HepG2 (cell line): ENCODE results near the gene ARID3C. TPM values are rescaled to one million over a fixed set of nuclear protein-coding genes. Genes with fewer than 3 reads are reported as not detected.

Source experiments
- CC2D1A ChIP-seq: sonication (generic); formaldehyde crosslinking; IDR thresholded peaks from 2 replicates; pipeline ENCODE4 v1.8.1; 2023; ENCODE audit warnings: mild to moderate bottlenecking, missing genetic modification reagents
- ETV5 ChIP-seq: IDR thresholded peaks from 2 replicates; pipeline ENCODE4 v1.6.1; 2018; ENCODE audit warnings: missing biosample characterization, missing genetic modification reagents, inconsistent platforms, borderline replicate concordance
- HNRNPL ChIP-seq: fragments of 200-400 bp; formaldehyde crosslinking; IDR thresholded peaks from 2 replicates; pipeline ENCODE4 v1.6.1; 2017; ENCODE audit warnings: mild to moderate bottlenecking, low read depth, low read length
- KLF9 ChIP-seq: IDR thresholded peaks from 2 replicates; pipeline ENCODE4 v1.6.1; 2016; ENCODE audit warnings: low read depth
- MXI1 ChIP-seq: IDR thresholded peaks from 3 replicates; pipeline ENCODE4 v1.6.1; 2012; ENCODE audit warnings: low read depth, low read length, inconsistent platforms, borderline replicate concordance
- NCOA5 ChIP-seq: sonication (generic); formaldehyde crosslinking; IDR thresholded peaks from 2 replicates; pipeline ENCODE4 v1.4.0; 2020; ENCODE audit warnings: missing genetic modification reagents
- NR2F2 ChIP-seq: IDR thresholded peaks from 2 replicates; pipeline ENCODE4 v1.6.1; 2012; ENCODE audit warnings: low read depth, inconsistent platforms, borderline replicate concordance
- PLSCR1 ChIP-seq: sonication (generic); formaldehyde crosslinking; IDR thresholded peaks from 2 replicates; pipeline ENCODE4 v1.5.0; 2020; ENCODE audit warnings: missing genetic modification reagents, mild to moderate bottlenecking, borderline replicate concordance
- RAD21 ChIP-seq: fragments of 450-650 bp; formaldehyde crosslinking; IDR thresholded peaks from 2 replicates; pipeline ENCODE4 v1.5.0; 2020; ENCODE audit warnings: mild to moderate bottlenecking
- RBAK ChIP-seq: sonication (generic); formaldehyde crosslinking; IDR thresholded peaks from 2 replicates; pipeline ENCODE4 v1.5.1; 2020; ENCODE audit warnings: mild to moderate bottlenecking, missing genetic modification reagents
- RFX5 ChIP-seq: IDR thresholded peaks from 2 replicates; pipeline ENCODE4 v1.6.1; 2011; ENCODE audit warnings: low read depth, low read length, improper control_type of control experiment
- SNAI1 ChIP-seq: sonication (generic); formaldehyde crosslinking; IDR thresholded peaks from 2 replicates; pipeline ENCODE4 v1.5.0; 2020; ENCODE audit warnings: mild to moderate bottlenecking, missing genetic modification reagents, borderline replicate concordance
- SRY ChIP-seq: sonication (generic); formaldehyde crosslinking; IDR thresholded peaks from 2 replicates; pipeline ENCODE4 v1.8.0; 2022; ENCODE audit warnings: mild to moderate bottlenecking, missing genetic modification reagents
- STAG1 ChIP-seq: sonication (generic); formaldehyde crosslinking; IDR thresholded peaks from 2 replicates; pipeline ENCODE4 v1.4.0; 2020; ENCODE audit warnings: missing genetic modification reagents
- TBP ChIP-seq: sonication (generic); formaldehyde crosslinking; IDR thresholded peaks from 2 replicates; pipeline ENCODE4 v1.5.0; 2020; ENCODE audit warnings: missing genetic modification reagents
- XRCC5 ChIP-seq: fragments of 200-400 bp; formaldehyde crosslinking; optimal IDR thresholded peaks from 2 replicates; pipeline ENCODE3; 2017; ENCODE audit warnings: mild to moderate bottlenecking, low read length
- ZFP37 ChIP-seq: sonication (generic); formaldehyde crosslinking; IDR thresholded peaks from 2 replicates; pipeline ENCODE4 v1.4.0; 2020; ENCODE audit warnings: missing genetic modification reagents, borderline replicate concordance
- ZNF180 ChIP-seq: sonication (generic); formaldehyde crosslinking; IDR thresholded peaks from 2 replicates; pipeline ENCODE4 v1.4.0; 2020; ENCODE audit warnings: low read depth, missing genetic modification reagents, borderline replicate concordance
- ZNF619 ChIP-seq: sonication (generic); formaldehyde crosslinking; IDR thresholded peaks from 2 replicates; pipeline ENCODE4 v1.4.0; 2020; ENCODE audit warnings: mild to moderate bottlenecking, missing genetic modification reagents
- ZNF737 ChIP-seq: sonication (generic); formaldehyde crosslinking; IDR thresholded peaks from 2 replicates; pipeline ENCODE4 v1.5.0; 2020; ENCODE audit warnings: missing genetic modification reagents, mild to moderate bottlenecking, borderline replicate concordance
- polyA plus RNA-seq, 8 experiments: library from polyadenylated mRNA; depleted of rRNA in 3 of 8; stranded (reverse) in 7 of 8; unstranded in 1 of 8; fragments of >200 nt; fragmentation: Illumina TruSeq in 4 of 8; extraction: Trizol in 4 of 8; gene quantifications; 2 replicates each; pipeline versions ENCODE4 v1.2.1 to v1.2.3, GENCODE V29; 2011 to 2016; ENCODE audit warnings: low read depth in 4 of 8, missing spikeins in 1 of 8, mixed read lengths in 1 of 8; ENCODE audit not compliant: insufficient read depth in 1 of 8
- total RNA-seq, 5 experiments: library from RNA; depleted of rRNA; stranded (reverse); fragments of >200 nt; fragmentation: Illumina TruSeq; extraction: Trizol; gene quantifications; 2 replicates each; pipeline ENCODE4 v1.2.3, GENCODE V29; 2016; ENCODE audit warnings: low read depth in 1 of 5
- TF ChIP-seq, protein P1 (sequence below): IDR thresholded peaks from 2 replicates; pipeline ENCODE4 v1.6.1; 2012; ENCODE audit warnings: low read depth, low read length, improper control_type of control experiment
- TF ChIP-seq, protein P2 (sequence below): sonication (generic); formaldehyde crosslinking; IDR thresholded peaks from 2 replicates; pipeline ENCODE4 v1.4.0; 2020; ENCODE audit warnings: missing genetic modification reagents
- TF ChIP-seq, protein P3 (sequence below), 2 experiments: sonication (generic) in 1 of 2; formaldehyde crosslinking in 1 of 2; IDR thresholded peaks; 2 replicates each; pipeline versions ENCODE4 v1.4.0 to v1.6.1; 2018 to 2020; ENCODE audit warnings: missing genetic modification reagents in 2 of 2, borderline replicate concordance in 1 of 2, low read depth in 1 of 2, mild to moderate bottlenecking in 1 of 2, missing biosample characterization in 1 of 2

Gene ARID3C
- total and polyA plus RNA-seq, 2 of the 13 experiments (the other 11 are each of a cell fraction or from before 2014, with no cell fraction given) = not detected

DNA sequence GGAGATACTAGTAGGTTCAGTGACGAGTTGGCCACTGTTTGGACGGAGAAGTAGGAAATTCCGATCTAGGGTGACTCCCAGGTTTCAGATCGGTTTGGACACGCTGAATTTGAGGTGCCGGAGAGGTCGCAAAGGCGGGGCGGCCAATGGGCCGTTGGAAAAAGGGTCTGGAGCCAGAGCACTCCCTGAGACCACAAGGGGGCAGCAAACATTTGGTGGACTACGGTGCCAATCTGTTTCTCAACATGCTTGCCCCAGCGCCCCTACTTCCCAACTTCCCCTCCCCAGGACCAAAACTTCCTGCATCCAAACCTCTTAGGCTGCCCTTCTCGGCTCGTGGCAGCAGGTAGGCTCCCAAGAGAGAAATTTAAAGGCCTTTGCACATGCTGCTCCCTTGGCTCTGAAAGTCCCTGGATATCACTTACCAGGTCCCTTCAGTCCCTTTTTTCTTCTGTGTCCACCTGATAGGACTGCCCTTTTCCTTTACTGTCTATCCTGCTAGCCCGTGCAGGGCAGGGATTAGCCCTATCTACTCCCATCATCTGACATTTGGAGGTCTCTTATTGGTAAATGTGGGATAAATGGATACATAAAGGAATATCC, 16.0 kb downstream of the ARID3C start (continued):
- TF ChIP-seq, protein P1, sequence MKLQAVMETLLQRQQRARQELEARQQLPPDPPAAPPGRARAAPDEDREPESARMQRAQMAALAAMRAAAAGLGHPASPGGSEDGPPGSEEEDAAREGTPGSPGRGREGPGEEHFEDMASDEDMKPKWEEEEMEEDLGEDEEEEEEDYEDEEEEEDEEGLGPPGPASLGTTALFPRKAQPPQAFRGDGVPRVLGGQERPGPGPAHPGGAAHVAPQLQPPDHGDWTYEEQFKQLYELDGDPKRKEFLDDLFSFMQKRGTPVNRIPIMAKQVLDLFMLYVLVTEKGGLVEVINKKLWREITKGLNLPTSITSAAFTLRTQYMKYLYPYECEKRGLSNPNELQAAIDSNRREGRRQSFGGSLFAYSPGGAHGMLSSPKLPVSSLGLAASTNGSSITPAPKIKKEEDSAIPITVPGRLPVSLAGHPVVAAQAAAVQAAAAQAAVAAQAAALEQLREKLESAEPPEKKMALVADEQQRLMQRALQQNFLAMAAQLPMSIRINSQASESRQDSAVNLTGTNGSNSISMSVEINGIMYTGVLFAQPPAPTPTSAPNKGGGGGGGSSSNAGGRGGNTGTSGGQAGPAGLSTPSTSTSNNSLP = no peak
- TF ChIP-seq ZNF619 (no peak), CC2D1A (CRISPR knock-in tag) (no peak), PLSCR1 (CRISPR knock-in tag) (no peak), MXI1 (peak; percentile 8; the same call in 1 of the 3 replicates), TBP (CRISPR knock-in tag) (no peak), NCOA5 (no peak), XRCC5 (peak; percentile 30), ETV5 (CRISPR knock-in tag) (no peak), ZNF180 (CRISPR knock-in tag) (no peak), RAD21 (CRISPR knock-in tag) (peak; percentile 59), NR2F2 (no peak), HNRNPL (0 out of 2 replicates have a peak, but pooled peaks have one; percentile 25), SRY (CRISPR knock-in tag) (0 out of 2 replicates have a peak, but pooled peaks have one; percentile 10), STAG1 (peak; percentile 61), SNAI1 (CRISPR knock-in tag) (no peak), RBAK (no peak), RFX5 (no peak), KLF9 (no peak), ZFP37 (0 out of 2 replicates have a peak, but pooled peaks have one; percentile 29), ZNF737 (CRISPR knock-in tag) (no peak)
- TF ChIP-seq, protein P2, sequence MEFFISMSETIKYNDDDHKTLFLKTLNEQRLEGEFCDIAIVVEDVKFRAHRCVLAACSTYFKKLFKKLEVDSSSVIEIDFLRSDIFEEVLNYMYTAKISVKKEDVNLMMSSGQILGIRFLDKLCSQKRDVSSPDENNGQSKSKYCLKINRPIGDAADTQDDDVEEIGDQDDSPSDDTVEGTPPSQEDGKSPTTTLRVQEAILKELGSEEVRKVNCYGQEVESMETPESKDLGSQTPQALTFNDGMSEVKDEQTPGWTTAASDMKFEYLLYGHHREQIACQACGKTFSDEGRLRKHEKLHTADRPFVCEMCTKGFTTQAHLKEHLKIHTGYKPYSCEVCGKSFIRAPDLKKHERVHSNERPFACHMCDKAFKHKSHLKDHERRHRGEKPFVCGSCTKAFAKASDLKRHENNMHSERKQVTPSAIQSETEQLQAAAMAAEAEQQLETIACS (CRISPR knock-in tag) = 0 out of 2 replicates have a peak, but pooled peaks have one; percentile 37
- TF ChIP-seq, protein P3, sequence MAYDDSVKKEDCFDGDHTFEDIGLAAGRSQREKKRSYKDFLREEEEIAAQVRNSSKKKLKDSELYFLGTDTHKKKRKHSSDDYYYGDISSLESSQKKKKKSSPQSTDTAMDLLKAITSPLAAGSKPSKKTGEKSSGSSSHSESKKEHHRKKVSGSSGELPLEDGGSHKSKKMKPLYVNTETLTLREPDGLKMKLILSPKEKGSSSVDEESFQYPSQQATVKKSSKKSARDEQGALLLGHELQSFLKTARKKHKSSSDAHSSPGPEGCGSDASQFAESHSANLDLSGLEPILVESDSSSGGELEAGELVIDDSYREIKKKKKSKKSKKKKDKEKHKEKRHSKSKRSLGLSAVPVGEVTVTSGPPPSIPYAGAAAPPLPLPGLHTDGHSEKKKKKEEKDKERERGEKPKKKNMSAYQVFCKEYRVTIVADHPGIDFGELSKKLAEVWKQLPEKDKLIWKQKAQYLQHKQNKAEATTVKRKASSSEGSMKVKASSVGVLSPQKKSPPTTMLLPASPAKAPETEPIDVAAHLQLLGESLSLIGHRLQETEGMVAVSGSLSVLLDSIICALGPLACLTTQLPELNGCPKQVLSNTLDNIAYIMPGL (CRISPR knock-in tag; IDR thresholded peaks at IDR 0.05; ENCODE audit: borderline replicate concordance in 1 of 2, low read depth in 1 of 2) = peak in 1 of 2 experiments; percentile 37; a peak in 1 of 4 replicates
